Measurements from ENCODE around the gene FAM222B.
A peak's percentile ranks its signal among the peaks of the same experiment; 100 is the strongest.

Gene FAM222B

DNA sequence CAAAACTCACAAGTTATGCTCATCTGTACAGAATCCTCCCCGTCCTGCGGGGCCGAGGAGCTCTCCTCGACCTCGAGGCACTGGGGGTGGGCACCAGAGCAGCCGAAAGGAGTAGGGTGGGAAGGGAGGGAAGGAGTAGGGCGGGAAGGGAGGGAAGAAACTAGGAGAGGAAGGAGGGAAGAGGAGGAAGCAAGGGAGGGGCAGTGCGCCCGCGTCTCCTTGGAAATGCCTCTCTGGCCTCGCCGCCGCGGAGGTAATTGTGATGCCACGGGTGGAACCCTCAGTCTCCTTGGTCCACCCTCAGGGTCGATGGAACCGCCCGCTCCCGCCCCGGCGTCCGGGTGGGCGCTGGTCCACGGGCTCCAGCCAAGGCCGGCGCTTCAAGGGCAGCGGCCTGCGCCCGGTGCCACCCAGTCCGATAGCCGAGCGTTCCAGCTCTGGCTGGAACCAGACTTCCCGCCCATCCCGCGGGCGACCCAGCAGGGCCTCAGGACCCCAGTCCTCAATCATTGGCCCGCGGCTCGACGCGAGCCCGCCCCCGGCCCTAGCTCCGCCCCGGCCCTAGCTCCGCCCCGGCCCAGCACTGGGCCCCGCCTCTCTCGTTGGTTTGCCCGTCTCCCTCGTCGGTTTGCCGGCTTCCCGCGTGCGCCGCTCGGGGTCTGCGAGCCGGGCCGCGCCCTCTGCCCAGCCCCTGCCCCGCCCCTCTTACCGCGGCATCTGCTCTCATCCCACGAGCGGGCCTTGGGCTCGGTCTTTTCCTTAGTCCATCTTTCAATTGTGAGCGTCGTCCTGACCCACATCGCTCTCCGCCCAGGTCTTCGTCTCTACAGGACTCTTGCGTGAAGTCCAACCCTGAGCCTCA, 131.5 kb downstream of the FAM222B start:
- peak; percentile 96 for DNase-seq

DNA sequence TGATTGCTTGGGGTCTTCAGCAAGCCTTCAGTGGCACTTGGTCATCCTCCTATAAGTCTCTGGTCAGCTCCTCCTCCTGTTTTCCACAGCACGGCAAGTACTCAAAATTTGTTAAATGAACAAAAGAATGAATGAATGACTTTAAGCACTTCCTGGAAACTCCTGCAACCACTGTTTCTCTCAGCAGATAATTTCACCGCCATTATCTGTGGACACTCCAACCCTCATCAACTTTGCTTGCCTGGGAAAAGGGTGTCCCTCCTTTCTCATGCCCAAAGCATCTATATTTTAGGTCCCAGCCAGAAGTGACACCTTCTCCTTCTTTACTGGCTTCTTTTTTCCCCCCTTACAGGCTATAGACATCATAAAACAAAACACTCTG, 135.3 kb downstream of the FAM222B start:
- no peak for DNase-seq

DNA sequence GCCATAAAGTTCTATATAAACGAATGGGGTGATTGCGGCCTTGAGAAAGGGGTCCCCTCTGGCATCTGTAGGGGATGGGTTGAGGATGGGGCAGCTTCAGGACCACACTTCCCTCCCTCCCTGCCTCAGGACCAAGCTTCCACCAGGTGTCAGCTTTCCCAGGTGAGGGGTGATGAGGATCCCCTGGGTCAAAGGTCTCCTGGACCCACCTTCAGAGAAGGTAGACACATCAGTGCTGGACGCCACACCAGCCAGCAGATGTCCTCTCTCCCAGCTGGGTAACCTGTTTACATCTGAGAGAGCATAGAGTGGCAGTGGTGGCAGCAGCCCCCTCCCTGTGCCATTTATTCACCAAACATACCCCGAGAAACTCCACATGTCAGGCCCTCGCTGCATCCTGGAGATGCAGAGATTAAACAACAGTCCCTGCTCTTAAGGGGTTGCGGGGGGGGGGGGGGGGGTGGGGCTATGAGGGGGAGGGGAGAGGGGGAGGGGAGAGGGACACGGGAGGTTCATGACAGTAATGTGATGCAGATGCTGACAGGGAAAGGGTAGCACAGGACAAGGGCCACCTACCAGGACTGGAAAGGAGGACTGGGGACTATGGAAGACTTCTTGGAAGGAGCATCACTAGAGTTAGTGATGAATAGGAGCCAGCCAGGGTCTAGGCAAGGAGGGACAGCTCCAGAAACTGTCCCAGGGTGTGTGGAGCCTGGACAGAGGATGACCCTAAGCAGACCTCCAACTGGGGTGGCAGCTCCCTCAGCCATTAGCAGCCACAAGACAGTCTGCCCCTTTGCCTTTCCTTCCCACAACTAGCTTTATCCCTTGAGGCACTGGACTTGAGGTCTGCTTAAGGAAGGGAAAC, 135.9 kb downstream of the FAM222B start:
- DNase-seq = no peak

All from NCI-H526 treated with DMSO at 0.1 percent for 48 hours (cell line).